Activated naive CD4-positive, alpha-beta T cell treated with Interleukin-2 at 50 U/mL for 16 hours (primary cell): Measurements from ENCODE around the gene KIRREL3.

Experiments used
- DNase-seq: peaks from one replicate; pipeline ENCODE4 v3.0.0-alpha.2; 2020

KIRREL3 gene

DNA sequence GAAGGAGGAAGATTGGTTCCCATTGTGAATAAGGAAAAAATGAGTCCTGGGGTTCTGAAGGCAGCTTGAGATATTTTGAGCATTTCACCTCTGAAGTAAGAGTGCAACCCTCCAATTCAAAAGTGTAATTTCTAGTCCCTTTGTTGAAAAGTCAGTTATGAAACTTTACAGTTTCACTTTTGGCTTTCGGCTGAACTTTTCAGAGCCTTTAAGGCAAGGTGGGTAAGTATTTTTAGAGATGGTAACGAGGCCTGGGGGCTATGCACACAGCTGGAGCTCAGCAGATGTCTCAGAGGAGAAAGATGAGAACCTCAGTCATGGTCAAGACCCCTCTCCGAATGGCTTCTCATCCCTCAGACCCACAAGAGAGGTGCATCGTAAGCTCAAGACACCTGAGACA lies 267.6 kb downstream of the KIRREL3 start:
- DNase-seq = no peak

GRCh38 chr11:126731576-126732142 lies 268.9 kb downstream of the KIRREL3 start:
- DNase-seq = no peak

GRCh38 chr11:126727381-126727780 lies 273.2 kb downstream of the KIRREL3 start:
- DNase-seq = no peak

- DNase-seq = no peak
Measured at GRCh38 chr11:126725521-126725920, 275.0 kb downstream of the KIRREL3 start.

GRCh38 chr11:126725043-126725442 lies 275.5 kb downstream of the KIRREL3 start:
- DNase-seq = no peak

DNA sequence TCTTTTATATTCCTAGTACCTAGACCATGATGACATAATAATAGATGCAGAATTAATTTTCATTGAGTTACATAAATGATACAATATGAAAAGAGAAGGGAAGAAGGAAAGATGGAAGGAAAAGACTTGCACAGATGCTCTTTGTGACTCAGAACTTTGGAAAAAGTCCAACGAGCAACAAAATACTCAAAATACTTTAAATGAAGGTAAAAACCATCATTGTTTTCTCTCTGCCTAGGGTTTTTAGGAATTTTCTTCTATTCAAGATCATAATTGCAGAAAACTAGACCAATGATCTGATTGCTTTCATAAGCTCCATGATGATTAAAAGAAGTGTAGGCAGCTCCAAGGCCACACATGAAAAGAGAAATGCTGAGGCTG lies 276.9 kb downstream of the KIRREL3 start:
- no peak for DNase-seq

DNA sequence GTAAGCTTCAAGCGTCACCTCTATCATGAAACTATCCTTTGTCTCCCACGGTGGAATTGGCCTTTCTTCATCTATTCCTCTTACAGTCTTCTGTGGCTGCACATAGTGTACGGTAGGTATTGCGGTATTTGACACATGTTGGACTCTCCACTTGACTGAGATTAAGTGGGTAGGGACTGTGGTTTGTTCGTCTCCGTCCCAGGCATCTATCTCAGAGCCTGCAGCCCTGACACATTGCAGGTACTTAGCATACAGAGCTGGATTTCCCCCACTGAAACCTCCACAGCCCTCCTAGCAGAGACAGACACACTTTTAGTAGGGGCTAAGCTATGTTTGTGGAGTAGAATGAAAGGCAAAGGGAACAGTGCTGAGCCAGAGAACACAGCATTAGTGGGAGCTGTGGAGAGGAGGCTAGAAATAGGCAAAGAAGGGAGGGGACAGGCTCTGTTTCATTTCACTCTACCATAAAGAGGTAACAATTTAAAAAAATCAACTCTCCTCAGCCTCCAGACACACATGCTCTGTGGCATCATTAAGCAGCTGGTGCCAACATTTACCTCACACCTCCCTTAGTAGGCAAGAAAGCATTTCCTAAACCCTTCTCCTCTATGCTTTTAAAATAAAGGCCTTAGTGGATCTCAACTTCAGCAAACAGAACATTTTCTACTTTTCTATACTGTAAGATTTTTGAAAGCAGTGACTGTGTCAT lies 277.5 kb downstream of the KIRREL3 start:
- DNase-seq = no peak

DNA sequence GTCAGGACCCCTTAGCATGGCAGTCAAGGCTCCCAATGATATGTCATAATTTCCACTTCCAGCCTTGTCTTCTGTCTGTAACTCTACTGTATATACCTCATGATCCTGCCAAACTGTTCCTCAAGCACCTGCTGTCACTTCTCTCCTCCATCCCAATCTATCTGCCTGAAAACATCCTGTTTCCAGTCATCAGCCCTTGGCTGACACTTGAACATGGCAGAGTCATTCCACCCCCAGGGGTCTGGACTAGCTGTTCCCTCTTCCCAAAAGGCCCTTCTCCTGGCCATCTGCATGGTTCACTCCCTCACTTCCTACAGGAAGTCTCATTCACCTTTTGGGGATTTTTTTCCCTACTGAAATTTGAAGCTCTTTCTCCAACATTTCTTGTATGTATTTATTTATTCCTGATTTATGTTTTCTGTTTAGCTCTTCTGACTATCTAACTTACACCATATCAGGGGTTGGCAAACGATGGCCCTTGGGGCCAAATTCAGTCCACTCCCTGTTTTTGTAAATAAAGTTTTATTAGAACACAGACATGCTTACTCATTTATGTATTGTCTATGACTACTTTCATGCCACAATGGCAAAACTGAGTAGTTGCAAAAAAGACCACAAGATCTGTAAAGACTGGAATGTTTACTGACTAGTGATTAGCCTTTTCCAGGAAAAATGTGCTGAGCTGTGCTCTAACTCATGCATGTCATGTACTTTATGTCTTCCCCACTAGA lies 278.4 kb downstream of the KIRREL3 start:
- no peak for DNase-seq

- no peak for DNase-seq
Measured at GRCh38 chr11:126720539-126721235, 279.9 kb downstream of the KIRREL3 start.

DNA sequence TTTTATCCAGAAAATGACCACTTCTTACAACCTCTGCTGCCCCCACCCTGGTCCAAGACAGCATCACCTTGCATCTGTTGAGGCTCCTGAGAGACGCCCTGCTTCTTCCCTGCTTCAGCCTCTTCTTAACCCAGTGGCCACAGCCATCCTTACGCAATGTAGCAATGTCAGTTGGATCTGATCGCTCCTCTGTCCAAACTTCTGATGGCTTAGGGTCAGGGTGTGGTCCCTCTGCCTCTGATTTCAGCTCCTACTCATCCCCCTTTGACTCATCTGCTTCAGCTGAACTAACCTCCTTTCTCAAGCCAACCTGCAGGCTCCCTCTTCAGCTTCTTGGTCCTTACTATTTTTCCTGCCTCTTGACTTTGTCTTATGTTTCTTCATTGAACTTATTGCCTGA lies 280.8 kb downstream of the KIRREL3 start:
- no peak for DNase-seq

- no peak for DNase-seq
Measured at GRCh38 chr11:126718276-126718675, 282.3 kb downstream of the KIRREL3 start.

- DNase-seq = peak; percentile 41
Measured at GRCh38 chr11:126716456-126717083, 284.0 kb downstream of the KIRREL3 start.

GRCh38 chr11:126713806-126714205 lies 286.8 kb downstream of the KIRREL3 start:
- DNase-seq = no peak

DNA sequence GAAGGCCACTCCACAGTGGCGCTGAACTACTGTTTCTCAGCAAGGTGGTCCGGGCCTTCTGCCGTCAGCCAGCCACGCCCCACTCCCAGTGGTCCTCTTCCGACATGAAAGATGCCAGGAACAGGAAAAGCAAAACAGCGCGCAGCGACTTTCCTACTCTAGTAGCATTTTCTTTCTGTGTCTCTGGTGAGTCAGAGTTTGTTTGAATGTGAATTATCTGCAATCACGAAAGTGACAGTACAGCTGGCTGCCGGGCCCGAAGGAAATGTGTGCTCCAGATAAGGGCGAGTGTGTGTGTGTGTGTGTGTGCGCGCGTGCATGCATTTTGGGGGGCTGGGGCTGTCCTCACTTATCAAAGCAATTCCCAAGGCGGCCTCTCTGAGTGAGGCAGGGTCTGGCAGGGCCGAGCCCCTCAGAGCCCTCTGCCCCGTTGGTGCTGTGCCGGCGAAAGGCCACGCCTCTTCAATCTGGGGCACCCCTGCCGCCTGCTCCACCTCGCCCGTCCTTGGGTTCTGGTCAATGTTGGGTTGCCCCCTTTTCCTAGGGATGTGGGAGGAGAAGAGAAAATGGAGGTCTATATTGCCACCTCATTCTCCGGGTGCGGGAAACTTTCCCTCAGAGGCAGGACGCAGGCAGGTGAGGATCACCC lies 288.5 kb downstream of the KIRREL3 start:
- no peak for DNase-seq

GRCh38 chr11:126710804-126711399 lies 289.7 kb downstream of the KIRREL3 start:
- no peak for DNase-seq

DNA sequence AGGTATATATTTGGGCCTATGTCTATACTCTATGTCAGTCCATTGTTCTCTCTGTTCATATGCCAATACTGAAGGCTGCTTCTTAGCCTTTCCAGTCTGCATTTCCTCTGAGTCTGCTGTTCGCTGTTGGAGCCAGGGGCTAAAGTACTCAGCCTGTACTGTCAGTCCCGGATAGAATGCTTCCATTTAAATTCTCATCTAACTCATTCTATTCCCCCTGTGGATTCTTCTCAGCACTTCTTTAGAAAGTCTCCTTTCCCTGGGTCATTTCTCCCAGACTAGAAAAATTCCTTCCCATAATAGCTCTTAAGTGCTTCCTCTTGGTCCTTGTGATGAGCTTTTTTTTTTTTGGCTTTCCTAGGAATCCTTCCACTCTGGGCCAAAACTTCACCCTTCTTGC lies 293.1 kb downstream of the KIRREL3 start:
- DNase-seq = no peak

DNA sequence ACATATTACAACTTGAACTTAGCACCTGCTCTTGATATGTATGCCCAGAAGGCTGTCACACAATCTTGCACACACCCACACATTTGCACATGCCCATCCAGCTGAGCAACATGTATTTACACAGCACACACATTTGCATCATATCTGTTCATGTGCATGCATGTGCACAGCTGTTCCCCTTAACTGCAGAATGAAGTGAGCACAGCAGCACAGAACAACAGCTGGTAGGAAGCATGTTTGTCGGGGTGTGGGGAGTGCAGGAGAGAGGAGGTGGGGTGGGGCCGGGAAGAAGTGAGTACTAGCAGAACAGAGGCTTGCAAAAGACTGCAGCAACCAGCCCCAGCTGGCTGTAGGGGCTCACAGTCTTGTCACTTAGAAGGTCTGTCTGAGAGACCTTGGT lies 296.5 kb downstream of the KIRREL3 start:
- no peak for DNase-seq

GRCh38 chr11:126703662-126704061 lies 296.9 kb downstream of the KIRREL3 start:
- DNase-seq = no peak

DNA sequence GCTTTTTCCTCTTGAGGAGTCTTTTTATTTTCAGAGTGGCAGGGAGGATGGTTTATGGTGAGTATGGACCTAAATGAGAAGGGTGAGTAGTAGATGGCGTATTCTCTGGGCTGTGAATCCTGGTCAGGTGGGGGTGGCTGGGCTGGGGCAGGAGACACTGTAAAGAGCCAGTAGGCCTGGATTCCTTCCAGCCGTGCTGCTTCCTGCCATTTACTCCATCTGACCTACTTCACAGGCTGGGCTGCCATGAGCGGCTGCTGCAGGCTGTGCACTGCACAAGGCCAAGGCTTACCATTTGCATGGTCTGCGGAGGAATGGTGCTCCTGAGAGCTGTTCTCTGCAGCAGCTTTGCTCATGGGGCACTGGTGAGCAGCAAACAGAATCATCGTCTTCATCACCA lies 297.6 kb downstream of the KIRREL3 start:
- no peak for DNase-seq

- DNase-seq = no peak
Measured at GRCh38 chr11:126702165-126702720, 298.3 kb downstream of the KIRREL3 start.

DNA sequence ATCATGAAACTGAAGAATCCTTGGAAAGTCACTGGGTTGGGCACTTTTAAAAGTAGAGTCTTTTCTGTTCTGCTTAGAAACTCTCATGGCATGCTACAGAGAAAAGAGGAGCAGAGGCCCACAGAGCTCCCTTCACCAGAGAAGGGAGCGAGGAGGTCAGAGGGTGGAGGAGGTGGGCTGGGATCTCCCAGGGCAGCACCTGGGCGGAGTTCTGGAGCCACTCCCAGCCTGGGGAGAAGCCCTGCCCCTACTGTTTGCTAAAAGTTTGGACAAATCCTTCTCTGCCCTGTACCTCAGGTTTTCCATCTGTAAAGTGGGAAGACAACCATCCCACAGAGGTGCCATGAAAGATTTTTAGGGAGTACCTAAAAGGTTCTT lies 299.1 kb downstream of the KIRREL3 start:
- no peak for DNase-seq
